ENCODE results near the gene R3HDML.

The R3HDML gene

DNA sequence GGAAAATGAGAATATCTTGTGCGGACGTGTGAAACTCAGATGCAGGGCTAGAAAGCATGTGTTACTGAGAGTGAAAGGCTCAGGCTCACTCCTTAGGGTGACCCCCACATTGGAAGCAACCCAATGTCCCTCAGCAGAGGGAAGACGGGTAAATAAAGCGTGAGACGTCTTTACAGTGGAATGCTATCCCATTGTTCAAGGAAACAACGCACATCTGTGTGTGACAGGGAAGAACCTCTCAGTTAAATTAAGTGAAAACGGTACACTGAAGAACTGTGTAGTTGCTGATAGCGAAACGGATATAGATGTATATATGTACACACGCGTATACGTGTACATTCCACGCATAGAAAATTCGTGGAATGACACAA, 19.5 kb downstream of the R3HDML start:
- no peak for DNase-seq (ENCODE audit: low read depth in 1 of 2, low spot score in 1 of 2)
- Histone ChIP-seq H3K27me3 (ENCODE audit: insufficient read depth, poor library complexity, severe bottlenecking) (peaks cover 2% of the 10 kb centered on the region), H3K4me3 (replicated peaks; ENCODE audit: insufficient read depth, low read length) (no peak overlapping the region), H3K27ac (replicated peaks) (no peak overlapping the region)
- TF ChIP-seq, protein P1, sequence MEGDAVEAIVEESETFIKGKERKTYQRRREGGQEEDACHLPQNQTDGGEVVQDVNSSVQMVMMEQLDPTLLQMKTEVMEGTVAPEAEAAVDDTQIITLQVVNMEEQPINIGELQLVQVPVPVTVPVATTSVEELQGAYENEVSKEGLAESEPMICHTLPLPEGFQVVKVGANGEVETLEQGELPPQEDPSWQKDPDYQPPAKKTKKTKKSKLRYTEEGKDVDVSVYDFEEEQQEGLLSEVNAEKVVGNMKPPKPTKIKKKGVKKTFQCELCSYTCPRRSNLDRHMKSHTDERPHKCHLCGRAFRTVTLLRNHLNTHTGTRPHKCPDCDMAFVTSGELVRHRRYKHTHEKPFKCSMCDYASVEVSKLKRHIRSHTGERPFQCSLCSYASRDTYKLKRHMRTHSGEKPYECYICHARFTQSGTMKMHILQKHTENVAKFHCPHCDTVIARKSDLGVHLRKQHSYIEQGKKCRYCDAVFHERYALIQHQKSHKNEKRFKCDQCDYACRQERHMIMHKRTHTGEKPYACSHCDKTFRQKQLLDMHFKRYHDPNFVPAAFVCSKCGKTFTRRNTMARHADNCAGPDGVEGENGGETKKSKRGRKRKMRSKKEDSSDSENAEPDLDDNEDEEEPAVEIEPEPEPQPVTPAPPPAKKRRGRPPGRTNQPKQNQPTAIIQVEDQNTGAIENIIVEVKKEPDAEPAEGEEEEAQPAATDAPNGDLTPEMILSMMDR (IDR thresholded peaks at IDR 0.05; ENCODE audit: insufficient read depth, low read length): no peak
- TF ChIP-seq POLR2AphosphoS5 (IDR thresholded peaks at IDR 0.05; ENCODE audit: low read depth): no peak
- TF ChIP-seq GABPA (IDR thresholded peaks at IDR 0.05; ENCODE audit: low read depth): no peak
- no peak for TF ChIP-seq SPI1 (IDR thresholded peaks at IDR 0.05; ENCODE audit: borderline replicate concordance, low read depth)
- TF ChIP-seq, protein P2, sequence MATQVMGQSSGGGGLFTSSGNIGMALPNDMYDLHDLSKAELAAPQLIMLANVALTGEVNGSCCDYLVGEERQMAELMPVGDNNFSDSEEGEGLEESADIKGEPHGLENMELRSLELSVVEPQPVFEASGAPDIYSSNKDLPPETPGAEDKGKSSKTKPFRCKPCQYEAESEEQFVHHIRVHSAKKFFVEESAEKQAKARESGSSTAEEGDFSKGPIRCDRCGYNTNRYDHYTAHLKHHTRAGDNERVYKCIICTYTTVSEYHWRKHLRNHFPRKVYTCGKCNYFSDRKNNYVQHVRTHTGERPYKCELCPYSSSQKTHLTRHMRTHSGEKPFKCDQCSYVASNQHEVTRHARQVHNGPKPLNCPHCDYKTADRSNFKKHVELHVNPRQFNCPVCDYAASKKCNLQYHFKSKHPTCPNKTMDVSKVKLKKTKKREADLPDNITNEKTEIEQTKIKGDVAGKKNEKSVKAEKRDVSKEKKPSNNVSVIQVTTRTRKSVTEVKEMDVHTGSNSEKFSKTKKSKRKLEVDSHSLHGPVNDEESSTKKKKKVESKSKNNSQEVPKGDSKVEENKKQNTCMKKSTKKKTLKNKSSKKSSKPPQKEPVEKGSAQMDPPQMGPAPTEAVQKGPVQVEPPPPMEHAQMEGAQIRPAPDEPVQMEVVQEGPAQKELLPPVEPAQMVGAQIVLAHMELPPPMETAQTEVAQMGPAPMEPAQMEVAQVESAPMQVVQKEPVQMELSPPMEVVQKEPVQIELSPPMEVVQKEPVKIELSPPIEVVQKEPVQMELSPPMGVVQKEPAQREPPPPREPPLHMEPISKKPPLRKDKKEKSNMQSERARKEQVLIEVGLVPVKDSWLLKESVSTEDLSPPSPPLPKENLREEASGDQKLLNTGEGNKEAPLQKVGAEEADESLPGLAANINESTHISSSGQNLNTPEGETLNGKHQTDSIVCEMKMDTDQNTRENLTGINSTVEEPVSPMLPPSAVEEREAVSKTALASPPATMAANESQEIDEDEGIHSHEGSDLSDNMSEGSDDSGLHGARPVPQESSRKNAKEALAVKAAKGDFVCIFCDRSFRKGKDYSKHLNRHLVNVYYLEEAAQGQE (IDR thresholded peaks at IDR 0.05; ENCODE audit: insufficient replicate concordance, low read depth): no peak

DNA sequence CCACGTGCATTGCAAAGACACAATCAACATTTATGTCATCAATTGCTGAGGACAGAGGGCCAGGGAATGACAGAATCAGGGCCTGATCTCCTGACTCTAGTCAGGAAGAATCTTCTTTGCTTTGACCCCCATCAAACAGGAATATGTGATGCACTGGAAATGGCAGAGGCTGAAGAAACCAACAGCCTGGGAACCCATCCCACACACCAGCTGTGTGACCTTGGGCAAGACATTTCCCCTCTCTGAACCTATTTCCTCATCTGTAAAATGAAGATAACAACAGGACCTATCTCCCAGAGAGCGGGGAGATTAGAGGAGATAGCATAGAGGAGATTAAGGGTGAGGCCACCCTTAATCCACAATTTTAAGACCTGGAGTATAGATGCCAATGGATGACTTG, 20.2 kb downstream of the R3HDML start:
- H3K27ac ChIP-seq (replicated peaks): no peak overlapping the region
- no peak overlapping the region for H3K4me3 ChIP-seq (replicated peaks; ENCODE audit: insufficient read depth, low read length)
- DNase-seq (ENCODE audit: low read depth in 1 of 2, low spot score in 1 of 2): no peak
- H3K27me3 ChIP-seq (ENCODE audit: insufficient read depth, poor library complexity, severe bottlenecking): peaks cover 2% of the 10 kb centered on the region
- TF ChIP-seq POLR2AphosphoS5 (IDR thresholded peaks at IDR 0.05; ENCODE audit: low read depth) (no peak), GABPA (IDR thresholded peaks at IDR 0.05; ENCODE audit: low read depth) (no peak)
- TF ChIP-seq, protein P2 (IDR thresholded peaks at IDR 0.05; ENCODE audit: insufficient replicate concordance, low read depth): no peak

DNA sequence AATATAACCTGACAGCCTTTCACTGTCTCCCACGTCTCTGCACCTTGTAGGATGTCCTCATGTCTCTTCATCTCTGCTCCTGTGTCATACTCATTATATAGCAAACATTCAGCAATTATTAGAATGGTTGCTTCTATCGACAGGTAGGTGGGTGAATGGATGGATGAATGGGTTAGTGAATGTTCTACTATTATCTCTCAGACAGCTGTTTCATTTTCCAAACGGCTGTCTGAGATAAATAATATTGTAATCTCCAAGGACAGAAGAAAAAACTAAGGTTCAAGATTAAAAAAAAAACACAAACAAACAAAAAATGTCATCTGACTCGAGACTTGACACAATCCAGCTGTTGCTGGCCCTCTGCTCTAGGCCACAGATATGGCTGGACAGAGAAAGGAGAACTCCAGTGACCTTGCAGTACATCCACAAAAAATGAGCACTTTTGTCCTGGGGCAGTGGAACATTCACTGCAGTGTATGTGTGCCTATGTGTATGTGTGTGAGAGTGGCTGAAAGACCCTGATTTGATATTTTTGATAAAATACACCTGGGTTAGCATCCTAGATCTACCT, 20.8 kb downstream of the R3HDML start:
- no peak for DNase-seq (ENCODE audit: low read depth in 1 of 2, low spot score in 1 of 2)
- H3K27ac ChIP-seq (replicated peaks): no peak overlapping the region
- H3K27me3 ChIP-seq (ENCODE audit: insufficient read depth, poor library complexity, severe bottlenecking): peaks cover 2% of the 10 kb centered on the region
- TF ChIP-seq GABPA (IDR thresholded peaks at IDR 0.05; ENCODE audit: low read depth): no peak
- TF ChIP-seq POLR2AphosphoS5 (IDR thresholded peaks at IDR 0.05; ENCODE audit: low read depth): no peak
- no peak for TF ChIP-seq SPI1 (IDR thresholded peaks at IDR 0.05; ENCODE audit: borderline replicate concordance, low read depth)
- TF ChIP-seq, protein P2 (IDR thresholded peaks at IDR 0.05; ENCODE audit: insufficient replicate concordance, low read depth): no peak
- TF ChIP-seq, protein P1 (IDR thresholded peaks at IDR 0.05; ENCODE audit: insufficient read depth, low read length): no peak
- H3K4me3 ChIP-seq (replicated peaks; ENCODE audit: insufficient read depth, low read length): no peak overlapping the region

Data from HL-60 (cell line).